K562 (cell line): ENCODE data around the gene PLCB4.

Experiments
- ATF2 ChIP-seq: sonication (generic); formaldehyde crosslinking; IDR thresholded peaks from 2 replicates; pipeline ENCODE4 v1.8.1; 2022; ENCODE audit warnings: missing genetic modification reagents
- ETS1 ChIP-seq: conservative IDR thresholded peaks from 2 replicates; pipeline ENCODE4 v1.6.1; 2011; ENCODE audit warnings: low read depth, mild to moderate bottlenecking, low read length; ENCODE audit not compliant: control insufficient read depth
- HOXB6 ChIP-seq: fragments of 250-450 bp; sonication (Bioruptor Pico); IDR thresholded peaks from 2 replicates; pipeline ENCODE4 v1.5.1; 2022; ENCODE audit warnings: mild to moderate bottlenecking, borderline replicate concordance
- RFX5 ChIP-seq: IDR thresholded peaks from 2 replicates; pipeline ENCODE4 v1.6.1; 2011; ENCODE audit warnings: low read depth, mild to moderate bottlenecking, improper control_type of control experiment, low read length
- ZFP36 ChIP-seq: fragments of 150-350 bp; IDR thresholded peaks from 2 replicates; pipeline ENCODE4 v1.6.1; 2018; ENCODE audit warnings: low read length, low read depth; ENCODE audit not compliant: partially characterized antibody

- TF ChIP-seq ZFP36 = no peak
- no peak for TF ChIP-seq RFX5
- no peak for TF ChIP-seq HOXB6 (CRISPR knock-in tag)
- TF ChIP-seq ATF2 (CRISPR knock-in tag) = no peak
- TF ChIP-seq ETS1 = no peak
Observed at GRCh38 chr20:9148291-9148690, 79.4 kb downstream of the PLCB4 start.
